ENCODE data around the gene NTM.

GRCh38 chr11:131666617-131667016 lies 296.2 kb downstream of the NTM start:
- no peak for TF ChIP-seq CTCF (IDR thresholded peaks at IDR 0.05)
- TF ChIP-seq POLR2A (IDR thresholded peaks at IDR 0.05) = no peak
